Sigmoid colon (tissue), 7 donors: ENCODE measurements around the gene NKX6-2. TPM values are rescaled to one million over a fixed set of nuclear protein-coding genes. Genes with fewer than 3 reads are reported as not detected.

Experiments used
- DNase-seq: peaks from one replicate; pipeline ENCODE4 v3.0.0-alpha.2; 2019
- H3K27ac ChIP-seq, 4 donors: fragments of 200-600 bp; sonication (generic); one replicate each; pipeline ENCODE4 v1.5.1; 2016 to 2019; ENCODE audit warnings: mild to moderate bottlenecking in 1 of 4
- H3K27me3 ChIP-seq, 3 donors: fragments of 200-600 bp; sonication (generic); one replicate each; pipeline ENCODE4 v1.5.1; 2019; ENCODE audit warnings: mild to moderate bottlenecking in 1 of 3
- H3K36me3 ChIP-seq, 4 donors: fragments of 200-600 bp; sonication (generic); one replicate each; pipeline ENCODE4 v1.5.1; 2016 to 2019
- H3K4me1 ChIP-seq, 4 donors: fragments of 200-600 bp; sonication (generic); one replicate each; pipeline ENCODE4 v1.5.1; 2017 to 2019
- H3K4me3 ChIP-seq, 4 donors: fragments of 200-600 bp; sonication (generic); one replicate each; pipeline ENCODE4 v1.5.1; 2017 to 2019; ENCODE audit warnings: mild to moderate bottlenecking in 2 of 4, moderate library complexity in 1 of 4
- H3K9me3 ChIP-seq, 4 donors: fragments of 200-600 bp in 3 of 4; sonication (generic) in 3 of 4; one replicate each; pipeline versions ENCODE4 v1.5.1 to v1.6.1; 2013 to 2019
- EP300 ChIP-seq, 4 donors: sonication (generic); formaldehyde crosslinking; IDR thresholded peaks; one replicate each; pipeline ENCODE4 v1.6.1; 2017; ENCODE audit warnings: antibody characterized with exemption in 4 of 4
- POLR2A ChIP-seq, 2 donors: fragments of 450-650 bp; IDR thresholded peaks; one replicate each; pipeline ENCODE4 v1.6.1; 2016; ENCODE audit warnings: antibody characterized with exemption in 2 of 2, mild to moderate bottlenecking in 2 of 2, moderate library complexity in 2 of 2
- POLR2AphosphoS5 ChIP-seq, 4 donors: sonication (generic); formaldehyde crosslinking; IDR thresholded peaks; one replicate each; pipeline ENCODE4 v1.6.1; 2017; ENCODE audit warnings: antibody characterized with exemption in 4 of 4
- WGBS, 2 donors: extraction: QIAGEN DNeasy Blood & Tissue Kit; methylation state at CpG; one replicate each; pipeline ENCODE4 v1.1.7; 2013; 5-methylcytosine and 5-hydroxymethylcytosine counted together
- intact Hi-C: fragments of 100-400 bp; cut with DNase I; formaldehyde crosslinking; loops from one replicate; pipeline ENCODE4 v1.15.1; 2023
- polyA plus RNA-seq, 3 donors: library from polyadenylated mRNA; stranded (reverse); fragments of 200-250 nt; gene quantifications; one replicate each; pipeline ENCODE4 v1.2.3, GENCODE V29; 2013
- total RNA-seq, 4 donors: library from RNA; depleted of rRNA; stranded (reverse); fragments of >200 nt; gene quantifications; one replicate each; pipeline ENCODE4 v1.1.0, GENCODE V29; 2016
- TF ChIP-seq, protein P1 (sequence below), 4 experiments: fragments of 450-650 bp in 3 of 4; fragments of 200-600 bp in 1 of 4; IDR thresholded peaks; one replicate each; pipeline ENCODE4 v1.5.1; 2016 to 2019; ENCODE audit warnings: antibody characterized with exemption in 4 of 4, mild to moderate bottlenecking in 3 of 4, moderate library complexity in 2 of 4
- donor health status: healthy with polysubstance abuse.
- donor health status: Bipolar disorder and iron deficiency.
- donor health status: healthy.

NKX6-2 gene
- total and polyA plus RNA-seq, 7 donors, result 0.01 to 0.60 TPM; not detected in 5

DNA sequence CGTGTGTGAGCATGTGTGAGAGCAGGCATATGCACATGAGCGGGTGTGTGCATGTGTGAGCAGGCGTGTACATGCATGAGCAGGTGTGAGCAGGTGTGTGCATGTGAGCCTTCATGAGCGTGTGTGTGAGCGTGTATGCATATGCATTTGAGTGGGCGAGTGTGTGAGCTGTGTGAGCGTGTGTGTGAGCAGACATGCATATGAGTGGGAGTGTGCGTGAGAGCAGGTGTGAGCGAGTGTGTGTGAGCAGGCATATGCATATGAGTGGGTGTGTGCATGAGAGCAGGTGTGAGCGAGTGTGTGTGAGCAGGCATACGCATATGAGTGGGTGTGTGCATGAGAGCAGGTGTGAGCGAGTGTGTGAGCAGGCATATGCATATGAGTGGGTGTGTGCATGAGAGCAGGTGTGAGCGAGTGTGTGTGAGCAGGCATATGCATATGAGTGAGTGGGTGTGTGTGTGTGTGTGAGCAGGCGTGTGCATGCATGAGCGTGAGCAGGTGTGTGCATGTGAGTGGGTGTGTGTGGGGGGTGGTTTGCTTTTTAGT, 30.7 kb downstream of the NKX6-2 start:
- TF ChIP-seq POLR2A (IDR thresholded peaks at IDR 0.05) (no peak), EP300 (IDR thresholded peaks at IDR 0.05) (no peak), POLR2AphosphoS5 (IDR thresholded peaks at IDR 0.05) (no peak)
- TF ChIP-seq, protein P1, sequence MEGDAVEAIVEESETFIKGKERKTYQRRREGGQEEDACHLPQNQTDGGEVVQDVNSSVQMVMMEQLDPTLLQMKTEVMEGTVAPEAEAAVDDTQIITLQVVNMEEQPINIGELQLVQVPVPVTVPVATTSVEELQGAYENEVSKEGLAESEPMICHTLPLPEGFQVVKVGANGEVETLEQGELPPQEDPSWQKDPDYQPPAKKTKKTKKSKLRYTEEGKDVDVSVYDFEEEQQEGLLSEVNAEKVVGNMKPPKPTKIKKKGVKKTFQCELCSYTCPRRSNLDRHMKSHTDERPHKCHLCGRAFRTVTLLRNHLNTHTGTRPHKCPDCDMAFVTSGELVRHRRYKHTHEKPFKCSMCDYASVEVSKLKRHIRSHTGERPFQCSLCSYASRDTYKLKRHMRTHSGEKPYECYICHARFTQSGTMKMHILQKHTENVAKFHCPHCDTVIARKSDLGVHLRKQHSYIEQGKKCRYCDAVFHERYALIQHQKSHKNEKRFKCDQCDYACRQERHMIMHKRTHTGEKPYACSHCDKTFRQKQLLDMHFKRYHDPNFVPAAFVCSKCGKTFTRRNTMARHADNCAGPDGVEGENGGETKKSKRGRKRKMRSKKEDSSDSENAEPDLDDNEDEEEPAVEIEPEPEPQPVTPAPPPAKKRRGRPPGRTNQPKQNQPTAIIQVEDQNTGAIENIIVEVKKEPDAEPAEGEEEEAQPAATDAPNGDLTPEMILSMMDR (IDR thresholded peaks at IDR 0.05), result no peak
- 98 to 99% methylated on average over 15 of the region's 15 CpGs for WGBS, 2 donors
- peaks cover 5 to 85% (median 39%) of the 10 kb centered on the region in 4 donors for H3K36me3 ChIP-seq
- no peak overlapping the region for H3K27ac ChIP-seq
- H3K4me3 ChIP-seq, result no peak overlapping the region
- no peaks in the 10 kb centered on the region for H3K4me1 ChIP-seq
- no peak for DNase-seq
- intact Hi-C loops, result no loop called here
- no peaks in the 10 kb centered on the region for H3K27me3 ChIP-seq
- no peaks in the 10 kb centered on the region for H3K9me3 ChIP-seq

DNA sequence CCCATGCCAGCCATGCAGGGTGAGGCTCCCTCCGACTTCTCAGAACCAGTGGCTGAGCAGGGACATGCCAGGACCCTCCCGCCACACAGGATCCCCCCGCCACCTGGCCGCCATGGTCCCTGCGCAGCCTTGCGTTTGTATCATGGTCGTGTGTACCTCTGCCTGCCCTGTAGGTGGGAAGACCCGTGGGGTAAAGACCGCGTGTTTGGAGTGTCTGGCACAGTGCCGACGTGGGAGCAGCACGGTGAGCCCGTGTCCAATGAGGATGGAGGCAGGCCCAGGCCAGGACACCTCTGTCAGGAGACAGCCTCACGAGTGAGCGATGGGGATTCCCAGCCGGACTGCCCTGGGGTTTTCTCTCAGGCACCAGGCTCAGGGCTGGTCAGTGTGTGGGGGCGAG, 31.9 kb downstream of the NKX6-2 start:
- intact Hi-C loops, result no loop called here
- H3K4me3 ChIP-seq, result no peak overlapping the region
- DNase-seq, result no peak
- H3K9me3 ChIP-seq, result no peaks in the 10 kb centered on the region
- H3K27ac ChIP-seq, result no peak overlapping the region
- no peaks in the 10 kb centered on the region for H3K27me3 ChIP-seq
- no peak for TF ChIP-seq POLR2A (IDR thresholded peaks at IDR 0.05)
- TF ChIP-seq EP300 (IDR thresholded peaks at IDR 0.05), result no peak
- TF ChIP-seq, protein P1 (IDR thresholded peaks at IDR 0.05), result no peak
- no peaks in the 10 kb centered on the region for H3K4me1 ChIP-seq
- H3K36me3 ChIP-seq, result peaks cover 14 to 85% (median 46%) of the 10 kb centered on the region in 4 donors
- 95 to 97% methylated on average over 18 of the region's 18 CpGs for WGBS, 2 donors

DNA sequence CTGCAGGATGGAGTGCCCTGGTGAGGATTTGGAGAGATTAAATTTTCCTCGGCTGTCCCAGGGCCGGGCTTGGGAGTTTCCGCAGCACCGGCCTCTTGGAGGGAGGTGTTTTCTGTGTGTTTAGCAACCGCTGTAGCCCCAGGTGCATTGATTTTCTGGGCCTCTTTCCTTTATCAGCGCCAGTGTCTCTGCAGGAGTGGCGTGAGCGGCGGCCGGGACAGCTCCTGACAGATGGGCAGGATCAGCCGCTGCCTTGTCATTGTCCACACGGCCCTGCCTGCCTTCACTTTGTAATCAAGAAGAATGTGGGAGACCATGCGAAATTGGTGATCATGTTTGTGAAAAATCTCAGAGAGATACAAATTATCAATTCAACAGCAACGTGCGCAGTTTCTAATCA, 32.4 kb downstream of the NKX6-2 start:
- DNase-seq, result no peak
- Histone ChIP-seq H3K27ac (no peak overlapping the region), H3K36me3 (peaks cover 14 to 81% (median 43%) of the 10 kb centered on the region in 4 donors), H3K9me3 (no peaks in the 10 kb centered on the region), H3K27me3 (no peaks in the 10 kb centered on the region), H3K4me1 (no peaks in the 10 kb centered on the region), H3K4me3 (no peak overlapping the region)
- no peak for TF ChIP-seq POLR2AphosphoS5 (IDR thresholded peaks at IDR 0.05)
- TF ChIP-seq POLR2A (IDR thresholded peaks at IDR 0.05), result no peak
- TF ChIP-seq EP300 (IDR thresholded peaks at IDR 0.05), result no peak
- TF ChIP-seq, protein P1 (IDR thresholded peaks at IDR 0.05), result no peak
- WGBS, 2 donors, result 93 to 96% methylated on average over 15 of the region's 15 CpGs
- intact Hi-C loops, result no loop called here

DNA sequence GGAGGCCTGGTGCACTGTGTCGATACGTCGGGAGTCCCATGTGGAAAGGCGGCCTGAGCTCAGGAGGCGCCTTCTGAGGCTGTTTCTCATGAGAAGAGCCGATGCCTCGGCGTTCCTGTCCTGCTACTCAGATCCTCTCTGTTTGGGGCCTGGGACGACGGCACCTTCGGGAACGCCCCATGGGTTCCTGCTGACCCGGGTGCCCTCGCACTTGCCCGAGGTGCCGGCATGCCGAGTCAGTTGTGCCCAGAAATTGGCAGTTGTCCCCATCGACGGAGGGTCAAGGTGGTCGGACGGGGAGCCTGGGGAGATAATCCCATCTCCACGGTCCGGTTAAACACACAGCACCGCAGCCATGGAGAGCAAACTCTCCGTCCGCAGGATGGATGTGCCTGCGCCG, 33.0 kb downstream of the NKX6-2 start:
- no peak for DNase-seq
- Histone ChIP-seq H3K9me3 (no peaks in the 10 kb centered on the region), H3K27ac (no peak overlapping the region), H3K36me3 (peaks cover 14 to 75% (median 40%) of the 10 kb centered on the region in 4 donors), H3K4me3 (no peak overlapping the region), H3K4me1 (no peaks in the 10 kb centered on the region), H3K27me3 (no peaks in the 10 kb centered on the region)
- intact Hi-C loops, result no loop called here
- TF ChIP-seq, protein P1 (IDR thresholded peaks at IDR 0.05), result no peak
- no peak for TF ChIP-seq POLR2AphosphoS5 (IDR thresholded peaks at IDR 0.05)
- no peak for TF ChIP-seq EP300 (IDR thresholded peaks at IDR 0.05)
- WGBS, 2 donors, result 97% methylated on average over 28 of the region's 28 CpGs

DNA sequence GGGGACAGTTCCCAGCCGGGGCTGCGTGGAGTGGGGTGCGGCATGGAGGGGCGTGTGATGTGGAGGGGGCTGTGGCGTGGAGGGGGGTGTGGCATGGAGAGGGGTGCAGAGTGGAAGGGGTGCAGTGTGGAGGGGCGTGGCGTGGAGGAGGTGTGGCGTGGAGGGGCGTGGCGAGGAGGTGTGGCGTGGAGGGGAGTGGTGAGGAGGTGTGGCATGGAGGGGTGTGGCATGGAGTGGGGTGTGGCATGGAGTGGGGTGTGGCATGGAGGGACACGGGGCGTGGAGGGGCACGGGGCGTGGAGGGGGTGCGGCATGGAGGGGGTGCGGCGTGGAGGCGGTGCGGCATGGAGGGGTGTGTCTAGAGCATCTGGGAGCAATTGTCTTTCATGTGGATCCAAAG, 33.6 kb downstream of the NKX6-2 start:
- no peak for DNase-seq
- Histone ChIP-seq H3K4me3 (no peak overlapping the region), H3K4me1 (peaks cover 0 to 4% (median under 1%) of the 10 kb centered on the region in 4 donors), H3K27me3 (no peaks in the 10 kb centered on the region), H3K27ac (no peak overlapping the region), H3K36me3 (peaks cover 14 to 69% (median 38%) of the 10 kb centered on the region in 4 donors), H3K9me3 (no peaks in the 10 kb centered on the region)
- TF ChIP-seq POLR2A (IDR thresholded peaks at IDR 0.05) (no peak), EP300 (IDR thresholded peaks at IDR 0.05) (no peak), POLR2AphosphoS5 (IDR thresholded peaks at IDR 0.05) (no peak)
- TF ChIP-seq, protein P1 (IDR thresholded peaks at IDR 0.05), result no peak
- 69 to 91% methylated on average over 20 of the region's 20 CpGs for WGBS, 2 donors
- intact Hi-C loops, result no loop called here
